Amniotic epithelial cell (primary cell): ENCODE measurements around the gene KDM4B.
A peak's percentile ranks its signal among the peaks of the same experiment; 100 is the strongest.
"Not testable (repeated sequence)": the region's sequence is repeated elsewhere in the genome, so short reads cannot be mapped to it uniquely, and the experiment has no call there.

Source experiments
- DNase-seq: peaks from one replicate; pipeline ENCODE4 v3.0.0-alpha.2; 2010; ENCODE audit warnings: low read depth

Gene KDM4B

DNA sequence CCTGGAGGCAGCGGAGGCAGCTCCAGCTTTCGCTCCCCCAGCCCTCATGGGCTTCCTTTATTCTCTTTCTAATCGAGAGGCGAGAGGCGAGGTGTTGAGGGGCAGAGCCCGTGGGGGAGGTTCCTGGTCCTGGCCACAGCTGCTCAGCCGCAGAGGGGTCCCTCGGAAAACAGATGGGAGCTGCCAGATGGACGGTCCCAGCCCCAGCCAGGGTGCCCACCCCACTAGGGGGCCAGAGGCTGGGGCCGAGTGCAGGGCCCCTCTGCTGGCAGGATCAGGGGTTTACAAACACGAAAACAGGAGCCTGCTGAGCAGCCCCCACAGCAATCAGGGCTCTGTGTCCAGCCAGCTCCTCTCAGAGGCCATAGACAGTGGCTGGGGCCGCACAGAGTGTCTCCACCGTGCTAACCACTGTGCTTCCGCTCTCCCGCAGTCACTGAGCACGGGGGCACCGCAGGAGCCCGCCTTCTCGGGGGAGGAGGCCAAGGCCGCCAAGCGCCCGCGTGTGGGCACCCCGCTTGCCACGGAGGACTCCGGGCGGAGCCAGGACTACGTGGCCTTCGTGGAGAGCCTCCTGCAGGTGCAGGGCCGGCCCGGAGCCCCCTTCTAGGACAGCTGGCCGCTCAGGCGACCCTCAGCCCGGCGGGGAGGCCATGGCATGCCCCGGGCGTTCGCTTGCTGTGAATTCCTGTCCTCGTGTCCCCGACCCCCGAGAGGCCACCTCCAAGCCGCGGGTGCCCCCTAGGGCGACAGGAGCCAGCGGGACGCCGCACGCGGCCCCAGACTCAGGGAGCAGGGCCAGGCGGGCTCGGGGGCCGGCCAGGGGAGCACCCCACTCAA is 182.2 kb downstream of the KDM4B start:
- DNase-seq, result no peak

DNA sequence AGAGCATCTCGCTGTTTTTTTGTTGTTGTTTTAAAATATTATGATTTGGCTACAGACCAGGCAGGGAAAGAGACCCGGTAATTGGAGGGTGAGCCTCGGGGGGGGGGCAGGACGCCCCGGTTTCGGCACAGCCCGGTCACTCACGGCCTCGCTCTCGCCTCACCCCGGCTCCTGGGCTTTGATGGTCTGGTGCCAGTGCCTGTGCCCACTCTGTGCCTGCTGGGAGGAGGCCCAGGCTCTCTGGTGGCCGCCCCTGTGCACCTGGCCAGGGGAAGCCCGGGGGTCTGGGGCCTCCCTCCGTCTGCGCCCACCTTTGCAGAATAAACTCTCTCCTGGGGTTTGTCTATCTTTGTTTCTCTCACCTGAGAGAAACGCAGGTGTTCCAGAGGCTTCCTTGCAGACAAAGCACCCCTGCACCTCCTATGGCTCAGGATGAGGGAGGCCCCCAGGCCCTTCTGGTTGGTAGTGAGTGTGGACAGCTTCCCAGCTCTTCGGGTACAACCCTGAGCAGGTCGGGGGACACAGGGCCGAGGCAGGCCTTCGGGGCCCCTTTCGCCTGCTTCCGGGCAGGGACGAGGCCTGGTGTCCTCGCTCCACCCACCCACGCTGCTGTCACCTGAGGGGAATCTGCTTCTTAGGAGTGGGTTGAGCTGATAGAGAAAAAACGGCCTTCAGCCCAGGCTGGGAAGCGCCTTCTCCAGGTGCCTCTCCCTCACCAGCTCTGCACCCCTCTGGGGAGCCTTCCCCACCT is 183.3 kb downstream of the KDM4B start:
- DNase-seq, result no peak

DNA sequence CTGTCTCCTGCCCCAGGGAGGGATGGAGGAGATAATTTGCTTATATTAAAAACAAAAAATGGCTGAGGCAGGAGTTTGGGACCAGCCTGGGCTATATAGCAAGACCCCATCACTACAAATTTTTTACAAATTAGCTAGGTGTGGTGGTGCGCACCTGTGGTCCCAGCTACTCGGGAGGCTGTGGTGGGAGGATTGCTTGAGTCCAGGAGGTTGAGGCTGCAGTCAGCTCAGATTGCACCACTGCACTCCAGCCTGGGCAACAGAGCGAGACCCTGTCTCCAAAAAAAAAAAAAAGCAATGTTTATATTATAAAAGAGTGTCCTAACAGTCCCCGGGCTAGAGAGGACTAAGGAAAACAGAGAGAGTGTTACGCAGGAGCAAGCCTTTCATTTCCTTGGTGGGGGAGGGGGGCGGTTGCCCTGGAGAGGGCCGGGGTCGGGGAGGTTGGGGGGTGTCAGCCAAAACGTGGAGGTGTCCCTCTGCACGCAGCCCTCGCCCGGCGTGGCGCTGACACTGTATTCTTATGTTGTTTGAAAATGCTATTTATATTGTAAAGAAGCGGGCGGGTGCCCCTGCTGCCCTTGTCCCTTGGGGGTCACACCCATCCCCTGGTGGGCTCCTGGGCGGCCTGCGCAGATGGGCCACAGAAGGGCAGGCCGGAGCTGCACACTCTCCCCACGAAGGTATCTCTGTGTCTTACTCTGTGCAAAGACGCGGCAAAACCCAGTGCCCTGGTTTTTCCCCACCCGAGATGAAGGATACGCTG is 184.0 kb downstream of the KDM4B start:
- DNase-seq, result no peak

DNA sequence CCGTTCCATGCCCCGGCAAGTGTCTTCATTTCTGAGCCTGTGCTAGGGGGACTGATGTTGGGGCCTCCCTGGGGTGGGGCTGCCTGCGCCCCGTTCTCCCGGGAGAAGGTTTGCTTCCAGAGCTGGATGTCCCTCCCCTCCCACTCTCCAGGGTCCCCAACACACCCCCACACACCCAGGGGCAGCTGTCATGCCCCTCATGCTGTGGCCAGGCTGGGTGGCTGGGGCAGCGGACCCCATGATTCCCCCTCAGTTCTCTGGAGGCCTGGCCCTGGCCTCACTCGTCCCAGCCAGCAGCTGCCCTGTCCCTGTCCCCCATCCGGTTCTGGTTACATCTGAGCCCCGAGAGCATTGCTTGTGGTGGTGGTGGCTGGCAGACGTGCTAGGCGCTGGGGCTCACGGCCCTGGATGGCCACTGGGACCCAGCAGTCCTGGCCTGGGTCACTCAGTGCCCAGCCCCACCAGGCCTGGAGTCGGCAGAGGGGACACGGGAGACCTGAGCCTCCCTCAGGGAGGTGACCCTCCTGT is 184.8 kb downstream of the KDM4B start:
- no peak for DNase-seq

DNA sequence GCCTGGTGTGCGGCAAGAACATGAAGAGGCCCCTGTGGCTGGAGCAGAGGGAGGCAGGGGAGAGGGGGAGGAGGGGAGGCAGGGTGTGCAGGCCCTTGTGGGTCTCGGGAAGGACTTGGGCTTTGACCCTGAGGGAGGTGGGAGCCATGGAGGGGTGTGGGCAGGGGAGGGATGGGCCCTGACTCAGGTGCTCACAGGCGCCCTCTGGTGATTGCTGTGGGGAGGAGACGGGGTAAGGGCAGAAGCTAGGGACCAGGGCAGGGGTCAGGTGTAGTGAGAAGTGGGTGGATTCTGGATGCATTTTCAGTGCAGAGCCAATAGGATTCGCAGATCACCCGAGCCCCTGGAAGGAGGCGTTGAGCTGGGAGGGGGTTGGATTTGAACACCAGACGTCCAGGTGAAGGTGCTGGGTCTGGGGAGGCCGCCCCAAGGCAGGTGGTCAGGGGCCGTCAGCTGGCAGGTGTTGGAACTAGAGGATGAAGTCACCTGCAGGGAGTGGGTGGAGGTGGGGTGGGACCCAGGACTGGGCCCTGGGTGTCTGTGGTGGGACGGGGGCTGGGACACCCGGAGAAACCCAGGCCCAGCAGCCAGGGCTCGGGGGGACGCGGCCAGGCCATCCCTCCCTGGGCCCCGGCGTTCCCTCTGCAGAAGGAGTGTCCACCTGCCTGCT is 185.4 kb downstream of the KDM4B start:
- no peak for DNase-seq

DNA sequence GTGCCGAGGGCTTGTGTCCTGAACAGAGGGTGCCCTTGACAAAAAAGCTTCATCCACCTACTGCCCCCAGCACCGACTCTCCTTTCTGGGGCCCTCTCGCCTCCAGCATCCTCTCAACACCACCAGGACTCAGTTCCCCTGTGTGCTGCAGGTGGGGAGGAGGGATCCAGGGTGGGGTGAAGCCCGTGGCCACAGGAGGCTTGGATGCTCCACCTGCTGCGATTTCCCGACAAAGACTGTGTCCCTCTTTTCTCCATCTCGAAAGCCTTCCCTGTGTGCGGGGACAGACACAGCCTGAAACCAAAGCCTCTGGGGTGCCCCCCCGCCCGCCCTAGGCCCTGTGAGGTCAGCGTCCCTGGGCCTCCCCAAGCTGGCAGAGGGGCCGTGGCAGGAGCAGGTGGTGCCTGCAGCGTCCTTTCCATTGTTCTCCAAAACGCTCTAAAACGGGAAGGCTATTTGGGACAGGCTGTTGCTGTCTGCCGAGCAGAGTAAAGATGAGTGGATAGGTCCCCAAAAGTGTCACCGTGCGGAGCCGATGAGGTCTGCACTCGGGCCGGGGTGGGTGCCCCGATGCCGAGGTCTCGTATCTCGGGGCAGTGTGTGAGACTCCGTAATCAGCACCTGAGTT is 186.0 kb downstream of the KDM4B start:
- no peak for DNase-seq

DNA sequence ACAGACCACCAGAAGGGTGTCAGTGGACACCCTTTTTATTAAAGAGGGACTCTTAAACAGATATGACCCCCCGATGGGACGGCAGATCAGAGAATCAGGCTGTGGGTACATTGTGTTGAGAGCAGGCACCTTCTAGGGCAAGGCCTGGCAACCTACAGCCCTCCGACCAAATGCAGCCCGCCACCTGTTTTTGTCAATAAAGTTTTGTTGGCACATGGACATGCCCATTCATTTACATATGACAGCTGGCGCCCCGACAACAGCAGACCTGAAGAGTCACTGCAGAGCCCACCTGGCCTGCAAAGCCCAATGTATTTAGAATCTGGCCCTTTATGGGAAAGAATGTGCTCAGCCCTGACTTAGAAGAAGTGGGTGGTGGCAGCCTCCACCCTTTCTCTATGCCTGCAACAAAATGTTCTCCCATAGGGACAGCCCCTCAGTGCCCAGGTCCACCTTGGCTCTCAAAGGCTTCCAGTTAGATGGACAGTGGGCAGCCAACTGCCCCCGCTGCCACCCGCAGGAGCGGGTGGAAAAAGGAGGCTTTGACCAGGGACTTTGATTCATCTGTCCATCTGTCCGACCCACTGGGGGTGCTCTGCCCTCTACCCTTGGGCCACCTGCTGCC is 186.8 kb downstream of the KDM4B start:
- no peak for DNase-seq

DNA sequence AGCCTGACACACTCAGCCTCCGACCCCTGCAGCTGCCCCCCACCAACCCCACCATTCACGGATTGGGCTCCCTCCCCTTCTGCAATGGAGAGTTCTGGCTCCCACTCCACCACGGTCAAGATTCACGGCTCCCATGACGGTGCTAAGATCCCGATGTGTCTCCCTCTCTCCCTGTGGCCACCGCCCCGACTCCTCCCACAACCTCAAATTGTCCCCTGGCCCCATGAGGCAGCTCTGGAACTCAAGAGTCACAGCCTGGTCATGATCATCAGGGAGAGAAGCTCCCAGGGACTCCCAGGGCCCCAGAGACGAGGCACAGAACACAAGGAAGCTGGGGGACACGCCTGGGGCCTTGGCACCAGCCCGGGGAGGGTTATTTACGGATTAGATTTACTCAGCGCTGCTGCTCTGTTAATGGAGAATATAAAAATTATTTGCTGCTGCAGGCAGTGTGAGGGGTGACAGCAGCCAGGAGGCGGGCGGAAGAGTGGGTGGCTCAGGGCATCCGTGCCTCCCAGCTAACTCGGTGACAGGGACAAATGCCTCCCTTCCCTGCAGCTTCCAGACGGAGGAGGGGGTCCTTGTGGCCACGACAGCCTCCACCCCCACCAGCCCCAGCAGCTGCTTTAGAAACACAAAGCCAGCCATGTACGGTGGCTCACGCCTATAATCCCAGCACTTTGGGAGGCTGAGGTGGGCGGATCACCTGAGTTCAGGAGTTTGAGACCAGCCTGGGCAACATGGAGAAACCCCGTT is 187.5 kb downstream of the KDM4B start:
- no peak for DNase-seq

DNA sequence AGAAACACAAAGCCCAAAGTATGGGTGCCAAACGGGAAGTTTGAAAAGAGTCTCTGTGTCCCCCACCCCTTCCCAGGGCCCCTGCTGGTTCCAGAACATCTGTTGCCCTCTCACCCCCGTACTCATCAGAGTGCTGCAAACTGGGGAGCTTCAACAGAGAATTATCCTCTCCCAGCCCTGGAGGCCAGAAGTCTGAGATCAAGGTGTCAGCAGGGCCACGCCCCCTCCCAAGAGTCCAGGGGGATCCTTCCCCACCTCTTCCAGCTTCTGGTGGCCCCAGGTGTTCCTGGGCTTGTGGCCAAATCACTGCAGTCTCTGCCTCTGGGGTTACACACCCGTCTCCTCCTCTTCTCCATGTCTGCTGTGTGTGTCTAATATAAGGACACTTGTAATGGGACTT is 188.3 kb downstream of the KDM4B start:
- no peak for DNase-seq

DNA sequence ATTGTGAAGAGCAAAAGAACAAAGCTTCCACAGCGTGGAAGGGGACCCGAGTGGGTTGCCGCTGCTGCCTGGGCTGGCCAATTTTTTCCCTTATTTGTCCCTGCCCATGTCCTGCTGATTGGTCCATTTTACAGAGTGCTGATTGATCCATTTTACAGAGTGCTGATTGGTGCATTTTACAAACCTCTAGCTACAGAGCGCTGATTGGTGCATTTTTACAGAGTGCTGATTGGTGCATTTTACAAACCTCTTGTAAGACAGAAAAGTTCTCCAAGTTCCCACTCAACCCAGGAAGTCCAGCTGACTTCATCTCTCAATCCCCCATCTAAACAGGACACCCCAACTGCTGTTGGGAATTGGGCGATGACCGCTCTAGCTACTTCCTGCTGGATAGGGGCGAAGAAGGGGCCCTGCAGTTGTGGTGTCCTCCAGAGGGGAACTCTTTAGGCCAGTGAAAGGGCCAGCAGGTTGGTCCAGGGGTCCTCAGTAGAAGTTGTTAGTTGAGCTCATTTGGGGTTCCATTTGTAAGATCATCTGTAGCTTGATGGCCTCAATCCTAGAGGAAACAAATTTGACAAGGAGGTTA is 189.7 kb downstream of the KDM4B start:
- DNase-seq, result not testable (repeated sequence)

DNA sequence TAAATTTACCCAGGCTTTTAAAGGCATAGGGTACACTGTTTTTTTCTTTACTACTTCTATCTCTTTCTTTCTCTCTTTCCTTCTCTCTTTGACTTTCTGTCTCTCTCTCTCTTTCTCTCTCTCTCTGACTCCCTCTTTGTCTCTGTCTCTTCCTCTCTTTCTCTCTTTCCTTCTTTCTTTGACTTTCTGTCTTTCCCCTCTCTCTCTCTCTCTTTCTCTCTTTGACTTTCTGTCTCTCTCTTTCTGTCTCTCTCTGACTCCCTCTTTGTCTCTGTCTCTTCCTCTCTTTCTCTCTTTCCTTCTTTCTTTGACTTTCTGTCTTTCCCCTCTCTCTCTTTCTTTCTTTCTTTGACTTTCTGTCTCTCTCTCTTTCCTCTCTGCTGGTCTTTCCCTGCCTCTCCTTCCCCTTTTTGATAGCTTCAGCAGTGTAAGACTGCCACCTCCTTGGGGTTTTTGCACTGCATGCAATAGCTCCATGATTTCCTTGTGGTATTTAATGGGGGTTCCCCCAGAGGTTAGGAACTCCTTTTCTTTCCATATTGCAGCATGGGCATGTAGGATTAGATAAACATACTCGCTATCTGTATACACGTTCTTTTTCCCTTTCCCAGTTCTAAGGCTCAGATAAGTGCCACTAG is 191.4 kb downstream of the KDM4B start:
- not testable (repeated sequence) for DNase-seq

DNA sequence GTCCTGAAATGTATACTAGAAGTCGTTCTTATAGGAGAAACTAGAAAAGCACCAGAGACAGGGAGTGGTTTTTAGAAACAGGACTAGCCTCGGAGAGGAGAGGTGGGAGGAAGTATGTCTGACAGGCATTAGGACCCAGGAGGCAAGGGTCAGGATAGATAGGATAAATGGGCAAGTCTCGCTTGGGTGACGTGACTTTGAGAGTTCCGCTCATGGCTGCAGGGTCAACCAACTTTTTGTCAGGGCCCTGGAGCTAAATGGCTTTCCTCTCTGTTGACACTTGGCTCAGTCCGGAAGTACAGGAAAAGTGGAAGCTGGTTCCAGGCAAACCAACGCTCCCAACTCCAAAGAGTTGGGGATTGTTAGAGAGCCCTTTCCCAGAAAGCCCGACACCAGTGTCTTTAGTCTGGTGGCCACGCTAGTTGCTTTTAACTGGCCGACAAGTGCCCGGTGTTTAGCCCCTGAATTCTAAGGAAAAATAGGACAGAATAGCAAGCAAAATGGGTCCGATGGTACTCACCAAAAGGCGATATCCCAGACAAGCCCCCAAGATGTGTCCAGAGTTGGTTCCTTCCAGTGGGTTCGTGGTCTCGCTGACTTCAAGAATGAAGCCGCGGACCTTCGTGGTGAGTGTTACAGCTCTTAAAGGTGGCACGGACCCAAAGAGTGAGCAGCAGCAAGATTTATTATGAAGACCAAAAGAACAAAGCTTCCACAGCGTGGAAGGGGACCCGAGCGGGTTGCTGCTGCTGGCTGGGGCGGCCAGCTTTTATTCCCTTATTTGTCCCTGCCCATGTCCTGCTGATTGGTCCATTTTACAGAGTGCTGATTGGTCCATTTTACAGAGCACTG is 196.2 kb downstream of the KDM4B start:
- DNase-seq, result not testable (repeated sequence)

DNA sequence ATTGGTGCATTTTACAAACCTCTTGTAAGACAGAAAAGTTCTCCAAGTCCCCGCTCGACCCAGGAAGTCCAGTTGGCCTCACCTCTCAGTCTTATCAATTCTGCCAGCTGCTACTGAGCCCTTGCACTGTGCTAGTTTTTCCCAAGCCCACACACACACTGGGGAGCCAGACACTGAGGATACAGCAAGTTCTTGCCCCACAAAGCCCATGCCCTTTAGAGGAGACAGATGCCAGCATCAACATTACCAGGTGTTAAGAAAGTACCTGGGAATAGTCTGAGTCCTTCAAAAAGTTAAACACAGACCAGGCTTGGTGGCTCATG is 196.7 kb downstream of the KDM4B start:
- DNase-seq, result no peak

DNA sequence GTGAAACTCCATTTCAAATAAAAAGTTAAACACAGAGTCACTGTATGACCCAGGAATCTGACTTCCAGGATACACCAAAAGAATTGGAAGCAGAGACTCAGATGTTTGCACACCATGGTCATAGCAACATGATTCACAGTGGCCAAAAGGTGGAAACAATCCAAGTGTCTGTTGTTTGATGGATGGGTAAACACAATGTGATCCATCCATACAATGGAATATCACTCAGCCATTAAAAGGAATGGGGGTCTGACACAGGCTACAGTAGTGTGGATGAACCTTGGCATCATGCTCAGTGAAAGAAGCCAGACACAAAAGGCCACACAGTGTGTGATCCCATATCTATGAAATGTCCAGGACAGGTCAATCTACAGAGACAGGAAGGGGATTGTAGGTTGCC is 197.3 kb downstream of the KDM4B start:
- peak; percentile 70 for DNase-seq

DNA sequence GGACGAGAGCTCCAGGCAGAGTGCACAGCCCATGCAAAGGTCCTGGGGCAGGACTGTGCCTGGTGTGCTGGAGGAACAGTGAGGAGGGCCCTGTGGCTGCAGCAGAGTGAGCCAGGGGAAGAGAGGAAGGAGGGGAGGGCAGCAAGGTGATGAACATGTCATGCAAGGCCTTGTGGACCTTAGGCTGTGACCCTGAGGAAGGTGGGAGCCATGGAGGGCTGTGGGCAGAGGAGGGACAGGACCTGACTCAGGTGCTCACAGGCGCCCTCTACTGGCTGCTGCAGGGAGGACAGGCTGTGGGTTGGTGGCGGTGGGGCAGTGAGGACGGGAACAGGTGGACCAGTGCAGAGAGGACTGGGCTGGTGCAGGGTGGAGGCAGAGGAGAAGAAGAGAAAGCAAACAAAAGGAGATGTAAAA is 201.4 kb downstream of the KDM4B start:
- DNase-seq, result no peak

DNA sequence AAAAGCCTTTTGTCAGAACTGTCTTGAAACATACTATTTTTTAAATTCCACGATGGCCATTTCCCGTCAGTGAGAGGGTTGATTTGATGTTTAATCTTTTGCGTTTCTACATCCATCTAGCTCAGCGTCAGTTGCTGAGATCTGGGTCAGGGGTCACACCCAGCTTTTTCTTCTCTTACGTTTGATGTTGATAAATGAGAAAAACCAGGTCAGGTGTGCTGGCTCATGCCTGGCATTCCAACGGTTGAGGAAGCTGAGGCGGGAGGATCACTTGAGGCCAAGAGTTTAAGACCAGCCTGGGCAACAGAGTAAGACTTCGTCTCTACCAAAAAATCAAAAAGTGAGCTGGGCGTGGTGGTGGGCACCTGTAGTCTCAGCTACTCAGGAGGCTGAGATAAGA is 202.8 kb downstream of the KDM4B start:
- DNase-seq, result peak; percentile 33

DNA sequence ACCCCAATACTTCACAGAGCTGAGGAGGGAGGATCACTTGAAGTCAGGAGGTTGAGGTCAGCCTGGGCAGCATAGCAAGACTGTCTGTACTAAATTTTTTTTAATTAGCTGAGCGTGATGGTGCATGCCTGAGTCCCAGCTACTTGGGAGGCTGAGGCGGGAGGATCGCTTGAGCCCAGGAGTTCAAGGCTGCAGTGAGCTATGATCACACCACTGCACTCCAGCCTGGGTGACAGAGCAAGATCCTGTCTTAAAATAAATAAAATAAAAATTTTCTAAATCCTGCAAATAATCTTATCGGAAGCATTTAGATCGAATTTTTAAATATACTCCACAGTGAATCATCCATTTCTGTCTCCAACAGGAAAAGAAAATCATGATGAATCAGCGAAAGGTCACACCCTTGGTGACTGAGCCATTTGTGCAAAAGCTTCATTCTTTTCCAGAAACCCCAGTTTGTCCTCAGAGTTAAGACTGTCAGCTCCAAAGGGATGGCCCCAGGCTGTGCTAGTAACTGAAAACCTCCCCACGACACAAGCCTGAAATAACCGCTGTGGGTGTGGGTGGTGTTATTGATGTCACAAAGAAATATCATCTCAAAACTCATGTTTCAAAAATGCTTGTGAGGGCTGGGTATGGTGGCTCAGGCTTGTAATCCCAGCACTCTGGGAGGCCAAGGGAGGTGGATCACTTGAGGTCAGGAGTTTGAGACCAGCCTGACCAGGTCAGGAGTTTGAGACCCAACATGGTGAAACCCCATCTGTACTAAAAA is 204.1 kb downstream of the KDM4B start:
- DNase-seq, result peak; percentile 82

DNA sequence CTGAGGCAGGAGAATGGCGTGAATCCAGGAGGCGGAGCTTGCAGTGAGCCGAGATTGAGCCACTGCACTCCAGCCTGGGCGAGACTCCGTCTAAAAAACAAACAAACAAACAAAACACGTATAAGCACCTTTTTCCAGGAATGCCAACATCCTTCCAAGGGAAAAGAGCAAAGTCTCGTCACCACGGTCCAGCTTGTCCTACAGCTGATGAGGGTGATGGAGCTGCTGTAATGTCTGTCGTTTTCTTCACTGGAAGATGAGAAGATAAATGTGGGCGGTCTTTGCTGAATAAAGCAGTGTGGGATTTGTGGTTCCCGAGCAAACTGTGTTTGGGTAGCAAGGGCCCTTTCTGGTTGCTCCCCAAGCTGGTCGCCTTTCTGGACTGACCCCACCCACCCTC is 205.1 kb downstream of the KDM4B start:
- no peak for DNase-seq
